Neural cell (in vitro differentiated cells): Measurements from ENCODE around the gene MAEA. TPM values are rescaled to one million over a fixed set of nuclear protein-coding genes. Genes with fewer than 3 reads are reported as not detected.
A peak's percentile ranks its signal among the peaks of the same experiment; 100 is the strongest.

Source experiments
- H2AFZ ChIP-seq: fragments of 200-600, 300-800 bp; sonication (generic), shearing (Covaris generic); 2 replicates; pipeline ENCODE4 v1.6.0; 2014; ENCODE audit warnings: low read depth, mild to moderate bottlenecking, antibody characterized with exemption, low read length, moderate library complexity
- H3F3A ChIP-seq: fragments of 200-600 bp; shearing (Covaris generic); 2 replicates; pipeline ENCODE4 v1.6.1; 2016; ENCODE audit warnings: mild to moderate bottlenecking, moderate library complexity, mixed read lengths, antibody characterized with exemption, low read length; ENCODE audit not compliant: insufficient read depth, poor library complexity, severe bottlenecking
- H3K27ac ChIP-seq: fragments of 200-600, 300-800 bp; sonication (generic), shearing (Covaris generic); 2 replicates; pipeline ENCODE4 v1.5.1; 2014; ENCODE audit warnings: mild to moderate bottlenecking, low read length, moderate library complexity
- H3K27me3 ChIP-seq: fragments of 300-800, 200-600 bp; sonication (generic), shearing (Covaris generic); 2 replicates; pipeline ENCODE4 v1.6.0; 2014; ENCODE audit warnings: mild to moderate bottlenecking, low read depth, low read length, moderate library complexity; ENCODE audit not compliant: insufficient read depth
- H3K36me3 ChIP-seq: fragments of 300-800, 200-600 bp; sonication (generic), shearing (Covaris generic); 2 replicates; pipeline ENCODE4 v1.5.1; 2014; ENCODE audit warnings: mild to moderate bottlenecking, antibody characterized with exemption, low read length, moderate library complexity; ENCODE audit not compliant: insufficient read depth
- H3K4me2 ChIP-seq: fragments of 300-800, 200-600 bp; sonication (generic), shearing (Covaris generic); 2 replicates; pipeline ENCODE4 v1.6.0; 2014; ENCODE audit warnings: mild to moderate bottlenecking, low read length
- H3K4me3 ChIP-seq: fragments of 300-800, 200-600 bp; sonication (generic), shearing (Covaris generic); 2 replicates; pipeline ENCODE4 v1.5.1; 2014; ENCODE audit warnings: mild to moderate bottlenecking, low read length, moderate library complexity
- H3K79me2 ChIP-seq: fragments of 200-600 bp; shearing (Covaris generic); replicated peaks from 2 replicates; pipeline ENCODE4 v1.6.0; 2014; ENCODE audit warnings: mild to moderate bottlenecking, low read length, moderate library complexity; ENCODE audit not compliant: insufficient read depth
- H3K9ac ChIP-seq: fragments of 300-800, 200-600 bp; sonication (generic), shearing (Covaris generic); 2 replicates; pipeline ENCODE4 v1.6.1; 2016; ENCODE audit warnings: mild to moderate bottlenecking, low read length, mixed read lengths
- H3K9me2 ChIP-seq: fragments of 200-600 bp; shearing (Covaris generic); 2 replicates; pipeline ENCODE4 v1.6.1; 2016; ENCODE audit warnings: mild to moderate bottlenecking, low read length, mixed read lengths; ENCODE audit not compliant: insufficient read depth
- H3K9me3 ChIP-seq: fragments of 200-600, 300-800 bp; sonication (generic), shearing (Covaris generic); 2 replicates; pipeline ENCODE4 v1.6.1; 2016; ENCODE audit warnings: mild to moderate bottlenecking, mixed run types, low read length, moderate library complexity, mixed read lengths
- H4K20me1 ChIP-seq: fragments of 200-600 bp; shearing (Covaris generic); 2 replicates; pipeline ENCODE4 v1.6.1; 2016; ENCODE audit warnings: mild to moderate bottlenecking, mixed run types; ENCODE audit not compliant: insufficient read depth
- EP300 ChIP-seq: fragments of 450-650 bp; conservative IDR thresholded peaks from 2 replicates; pipeline ENCODE4 v1.6.1; 2014; ENCODE audit warnings: antibody characterized with exemption, mild to moderate bottlenecking, moderate library complexity; ENCODE audit not compliant: poor library complexity, severe bottlenecking
- EZH2 ChIP-seq: fragments of 200-600, 300-800 bp; shearing (Covaris generic), sonication (generic); IDR thresholded peaks from 2 replicates; pipeline ENCODE4 v1.6.1; 2014; ENCODE audit warnings: antibody characterized with exemption, low read length, borderline replicate concordance, mild to moderate bottlenecking; ENCODE audit not compliant: insufficient read depth, poor library complexity, severe bottlenecking
- MXI1 ChIP-seq: fragments of 450-650 bp; conservative IDR thresholded peaks from 2 replicates; pipeline ENCODE4 v1.6.1; 2014; ENCODE audit warnings: antibody characterized with exemption, mild to moderate bottlenecking; ENCODE audit not compliant: poor library complexity, severe bottlenecking
- POLR2AphosphoS5 ChIP-seq: IDR thresholded peaks from 2 replicates; pipeline ENCODE4 v1.6.1; 2012
- RAD21 ChIP-seq: fragments of 450-650 bp; conservative IDR thresholded peaks from 2 replicates; pipeline ENCODE4 v1.6.1; 2014; ENCODE audit warnings: antibody characterized with exemption, mild to moderate bottlenecking, moderate library complexity
- SMC3 ChIP-seq: fragments of 450-650 bp; conservative IDR thresholded peaks from 2 replicates; pipeline ENCODE4 v1.6.1; 2014; ENCODE audit warnings: antibody characterized with exemption, mild to moderate bottlenecking, moderate library complexity; ENCODE audit not compliant: poor library complexity
- TAF1 ChIP-seq: IDR thresholded peaks from 2 replicates; pipeline ENCODE4 v1.6.1; 2012; ENCODE audit warnings: low read depth
- polyA plus RNA-seq: library from polyadenylated mRNA; depleted of rRNA; stranded (reverse); fragments of >200 nt; gene quantifications from 2 replicates; pipeline ENCODE4 v1.2.3, GENCODE V29; 2014
- TF ChIP-seq, protein P1 (sequence below): IDR thresholded peaks from 2 replicates; pipeline ENCODE4 v1.6.1; 2012; ENCODE audit warnings: borderline replicate concordance
- TF ChIP-seq, protein P2 (sequence below): fragments of 450-650 bp; IDR thresholded peaks from 2 replicates; pipeline ENCODE4 v1.5.1; 2014; ENCODE audit warnings: antibody characterized with exemption, mild to moderate bottlenecking, moderate library complexity; ENCODE audit not compliant: poor library complexity, severe bottlenecking

MAEA gene
- polyA plus RNA-seq, 1 donor from 2014 or later: 106 TPM

- H2AFZ ChIP-seq: peak overlapping the region; percentile 73
- peaks cover 6% of the 10 kb centered on the region for H3K9me3 ChIP-seq
- peak overlapping the region; percentile 90 for H3K27ac ChIP-seq
- peak overlapping the region; percentile 89 for H3K9ac ChIP-seq
- peak; percentile 29 for TF ChIP-seq RAD21
- no peak for TF ChIP-seq EZH2
- TF ChIP-seq, protein P1, sequence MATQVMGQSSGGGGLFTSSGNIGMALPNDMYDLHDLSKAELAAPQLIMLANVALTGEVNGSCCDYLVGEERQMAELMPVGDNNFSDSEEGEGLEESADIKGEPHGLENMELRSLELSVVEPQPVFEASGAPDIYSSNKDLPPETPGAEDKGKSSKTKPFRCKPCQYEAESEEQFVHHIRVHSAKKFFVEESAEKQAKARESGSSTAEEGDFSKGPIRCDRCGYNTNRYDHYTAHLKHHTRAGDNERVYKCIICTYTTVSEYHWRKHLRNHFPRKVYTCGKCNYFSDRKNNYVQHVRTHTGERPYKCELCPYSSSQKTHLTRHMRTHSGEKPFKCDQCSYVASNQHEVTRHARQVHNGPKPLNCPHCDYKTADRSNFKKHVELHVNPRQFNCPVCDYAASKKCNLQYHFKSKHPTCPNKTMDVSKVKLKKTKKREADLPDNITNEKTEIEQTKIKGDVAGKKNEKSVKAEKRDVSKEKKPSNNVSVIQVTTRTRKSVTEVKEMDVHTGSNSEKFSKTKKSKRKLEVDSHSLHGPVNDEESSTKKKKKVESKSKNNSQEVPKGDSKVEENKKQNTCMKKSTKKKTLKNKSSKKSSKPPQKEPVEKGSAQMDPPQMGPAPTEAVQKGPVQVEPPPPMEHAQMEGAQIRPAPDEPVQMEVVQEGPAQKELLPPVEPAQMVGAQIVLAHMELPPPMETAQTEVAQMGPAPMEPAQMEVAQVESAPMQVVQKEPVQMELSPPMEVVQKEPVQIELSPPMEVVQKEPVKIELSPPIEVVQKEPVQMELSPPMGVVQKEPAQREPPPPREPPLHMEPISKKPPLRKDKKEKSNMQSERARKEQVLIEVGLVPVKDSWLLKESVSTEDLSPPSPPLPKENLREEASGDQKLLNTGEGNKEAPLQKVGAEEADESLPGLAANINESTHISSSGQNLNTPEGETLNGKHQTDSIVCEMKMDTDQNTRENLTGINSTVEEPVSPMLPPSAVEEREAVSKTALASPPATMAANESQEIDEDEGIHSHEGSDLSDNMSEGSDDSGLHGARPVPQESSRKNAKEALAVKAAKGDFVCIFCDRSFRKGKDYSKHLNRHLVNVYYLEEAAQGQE: peak; percentile 48
- TF ChIP-seq EP300: peak; percentile 55
- peak; percentile 47 for TF ChIP-seq POLR2AphosphoS5
- peak; percentile 51 for TF ChIP-seq TAF1
- TF ChIP-seq MXI1: peak; percentile 56
- TF ChIP-seq, protein P2, sequence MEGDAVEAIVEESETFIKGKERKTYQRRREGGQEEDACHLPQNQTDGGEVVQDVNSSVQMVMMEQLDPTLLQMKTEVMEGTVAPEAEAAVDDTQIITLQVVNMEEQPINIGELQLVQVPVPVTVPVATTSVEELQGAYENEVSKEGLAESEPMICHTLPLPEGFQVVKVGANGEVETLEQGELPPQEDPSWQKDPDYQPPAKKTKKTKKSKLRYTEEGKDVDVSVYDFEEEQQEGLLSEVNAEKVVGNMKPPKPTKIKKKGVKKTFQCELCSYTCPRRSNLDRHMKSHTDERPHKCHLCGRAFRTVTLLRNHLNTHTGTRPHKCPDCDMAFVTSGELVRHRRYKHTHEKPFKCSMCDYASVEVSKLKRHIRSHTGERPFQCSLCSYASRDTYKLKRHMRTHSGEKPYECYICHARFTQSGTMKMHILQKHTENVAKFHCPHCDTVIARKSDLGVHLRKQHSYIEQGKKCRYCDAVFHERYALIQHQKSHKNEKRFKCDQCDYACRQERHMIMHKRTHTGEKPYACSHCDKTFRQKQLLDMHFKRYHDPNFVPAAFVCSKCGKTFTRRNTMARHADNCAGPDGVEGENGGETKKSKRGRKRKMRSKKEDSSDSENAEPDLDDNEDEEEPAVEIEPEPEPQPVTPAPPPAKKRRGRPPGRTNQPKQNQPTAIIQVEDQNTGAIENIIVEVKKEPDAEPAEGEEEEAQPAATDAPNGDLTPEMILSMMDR: peak; percentile 21
- TF ChIP-seq SMC3: peak; percentile 38
- no peaks in the 10 kb centered on the region for H3K9me2 ChIP-seq
- H3K4me2 ChIP-seq: peak overlapping the region; percentile 97
- peaks cover 7% of the 10 kb centered on the region for H3F3A ChIP-seq
- peak overlapping the region; percentile 82 for H3K4me3 ChIP-seq
- H3K79me2 ChIP-seq: peaks cover 34% of the 10 kb centered on the region
- H3K36me3 ChIP-seq: peaks cover 6% of the 10 kb centered on the region
- H4K20me1 ChIP-seq: peaks cover 19% of the 10 kb centered on the region
- H3K27me3 ChIP-seq: no peaks in the 10 kb centered on the region
Measured at GRCh38 chr4:1249148-1249730, 40.5 kb upstream of the MAEA start.

DNA sequence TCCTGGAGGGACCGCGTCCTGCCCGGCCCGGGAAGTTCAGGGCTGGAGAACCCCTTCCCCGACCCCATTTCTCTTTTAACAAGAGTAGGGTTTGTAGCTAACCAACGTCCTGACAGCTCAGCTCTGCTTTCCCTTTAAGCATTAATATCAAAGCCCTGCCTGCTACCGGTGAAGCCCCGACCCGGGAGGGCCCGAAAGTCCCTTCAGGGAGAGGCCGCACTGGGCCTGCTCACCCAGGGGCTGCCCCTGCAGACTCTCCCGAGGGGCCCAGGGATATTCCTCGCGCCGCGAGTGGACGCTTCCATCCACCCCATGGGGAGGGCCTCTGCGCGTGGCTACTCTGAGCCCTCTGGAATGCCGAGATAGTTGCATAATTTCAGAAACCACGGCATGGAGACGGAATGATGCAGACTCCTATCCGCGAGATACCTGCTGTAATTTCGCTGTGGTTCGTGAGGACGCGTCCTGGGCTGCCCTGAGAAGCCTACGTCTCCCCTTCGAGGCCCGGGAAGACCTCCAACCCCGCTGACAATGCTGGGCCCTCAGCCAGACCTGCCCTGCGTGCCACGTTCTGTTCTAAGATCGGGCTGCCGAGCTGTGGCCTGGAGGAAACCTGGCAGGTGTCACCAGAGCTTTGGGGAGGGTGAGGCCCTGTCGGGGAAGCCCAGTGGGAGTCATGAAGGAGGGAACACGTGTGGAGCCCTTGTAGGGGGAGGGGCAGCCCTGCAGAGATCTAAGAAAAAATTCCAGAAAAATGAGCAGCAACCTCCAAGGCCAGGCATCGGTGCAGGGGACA is 39.8 kb upstream of the MAEA start:
- H3K27ac ChIP-seq: peak overlapping the region; percentile 90
- H3F3A ChIP-seq: peaks cover 7% of the 10 kb centered on the region
- no peaks in the 10 kb centered on the region for H3K27me3 ChIP-seq
- H3K4me3 ChIP-seq: peak overlapping the region; percentile 82
- peaks cover 28% of the 10 kb centered on the region for H3K79me2 ChIP-seq
- no peak for TF ChIP-seq SMC3
- TF ChIP-seq EZH2: no peak
- TF ChIP-seq, protein P1: no peak
- TF ChIP-seq POLR2AphosphoS5: no peak
- TF ChIP-seq TAF1: no peak
- TF ChIP-seq, protein P2: no peak
- peaks cover 6% of the 10 kb centered on the region for H3K36me3 ChIP-seq
- H3K9ac ChIP-seq: peak overlapping the region; percentile 89
- H2AFZ ChIP-seq: peak overlapping the region; percentile 73
- H4K20me1 ChIP-seq: peaks cover 14% of the 10 kb centered on the region
- H3K9me3 ChIP-seq: peaks cover 6% of the 10 kb centered on the region
- H3K9me2 ChIP-seq: no peaks in the 10 kb centered on the region
- peak overlapping the region; percentile 97 for H3K4me2 ChIP-seq
